SH-SY5Y (cell line): Measurements from ENCODE around the gene DNAAF1.

ENCODE experiments used
- GATA2 ChIP-seq: IDR thresholded peaks from 2 replicates; pipeline ENCODE4 v1.6.1; 2011; ENCODE audit warnings: mild to moderate bottlenecking, low read depth, low read length
- GATA3 ChIP-seq: IDR thresholded peaks from 2 replicates; pipeline ENCODE4 v1.6.1; 2011; ENCODE audit warnings: low read depth, mild to moderate bottlenecking, low read length, moderate library complexity

GRCh38 chr16:84205976-84206691 is 61.0 kb downstream of the DNAAF1 start:
- TF ChIP-seq GATA2 (no peak), GATA3 (no peak)
